Psoas muscle (tissue), 8 donors: ENCODE measurements around the gene TMIGD1. TPM values are rescaled to one million over a fixed set of nuclear protein-coding genes. Genes with fewer than 3 reads are reported as not detected.

Experiments used
- ATAC-seq, 4 donors: fragments of 200-7000 bp; cut with Tn5 transposase; one replicate each; pipeline ENCODE4 v1.9.1; 2020; ENCODE audit warnings: moderate library complexity in 3 of 4, mild to moderate bottlenecking in 2 of 4
- DNase-seq, 2 donors: peaks; one replicate each; pipeline ENCODE4 v3.0.0-alpha.2; 2020
- H3K27ac ChIP-seq: fragments of 200-600 bp; one replicate; pipeline ENCODE4 v1.8.0; 2022
- H3K27me3 ChIP-seq, 3 donors: fragments of 200-600 bp in 1 of 3; one replicate each; pipeline versions ENCODE4 v1.6.1 to v1.8.0; 2013 to 2022; ENCODE audit warnings: low read length in 2 of 3, mild to moderate bottlenecking in 2 of 3, moderate library complexity in 1 of 3; ENCODE audit not compliant: insufficient read depth in 3 of 3
- H3K36me3 ChIP-seq, 2 donors: fragments of 200-600 bp in 1 of 2; one replicate each; pipeline versions ENCODE4 v1.6.1 to v1.8.0; 2013 to 2022; ENCODE audit warnings: low read depth in 1 of 2, mild to moderate bottlenecking in 1 of 2, moderate library complexity in 1 of 2; ENCODE audit not compliant: insufficient read depth in 1 of 2
- H3K4me1 ChIP-seq: fragments of 200-600 bp; one replicate; pipeline ENCODE4 v1.8.0; 2022
- H3K4me3 ChIP-seq: fragments of 200-600 bp; one replicate; pipeline ENCODE4 v1.8.0; 2022; ENCODE audit warnings: mild to moderate bottlenecking
- H3K9me3 ChIP-seq: fragments of 200-600 bp; one replicate; pipeline ENCODE4 v1.8.0; 2022
- CTCF ChIP-seq: fragments of 200-600 bp; IDR thresholded peaks from one replicate; pipeline ENCODE4 v1.8.0; 2022; ENCODE audit warnings: antibody characterized with exemption
- WGBS, 3 donors: extraction: QIAGEN DNeasy Blood & Tissue Kit; methylation state at CpG; one replicate each; pipeline versions ENCODE4 v1.1.6 to v1.1.7; 2013; 5-methylcytosine and 5-hydroxymethylcytosine counted together
- intact Hi-C, 2 donors: fragments of 100-400 bp; cut with DNase I; formaldehyde crosslinking; loops; one replicate each; pipeline versions ENCODE4 v1.11.0 to v1.14.2; 2022
- polyA plus RNA-seq, 3 donors: library from polyadenylated mRNA; stranded (reverse); fragments of 200-250 nt; gene quantifications; one replicate each; pipeline ENCODE4 v1.2.3, GENCODE V29; 2013
- total RNA-seq, 4 donors: library from RNA; stranded (reverse); fragmentation: NEBNext Ultra II Directional in 2 of 4; extraction: Animal tissue kit (Norgen Biotek cat#: 25700) in 2 of 4; gene quantifications; one replicate each; pipeline versions ENCODE4 v1.2.1 to v1.2.4, GENCODE V29; 2021 to 2023
- donor health status: healthy with polysubstance abuse.
- donor health status: DM: no; HTN: no; CAD: no; lungs with moderate emphysema.
- donor health status: Bipolar disorder and iron deficiency.
- donor health status: healthy.
- donor health status: DM: yes; HTN: yes; CAD: no.
- donor health status: DM: no; HTN: no; CAD: no.
- donor health status: DM: no; HTN: no; CAD: no.
- donor health status: DM: yes; HTN: yes; CAD: no.

Gene TMIGD1
- total and polyA plus RNA-seq, 7 donors: not detected

GRCh38 chr17:30314474-30314873 is 19.4 kb downstream of the TMIGD1 start:
- Histone ChIP-seq H3K27me3 (peaks cover 0 to 4% (median 0%) of the 10 kb centered on the region in 3 donors), H3K9me3 (no peaks in the 10 kb centered on the region), H3K4me1 (no peaks in the 10 kb centered on the region), H3K36me3 (no peaks in the 10 kb centered on the region), H3K27ac (no peak overlapping the region), H3K4me3 (no peak overlapping the region)
- TF ChIP-seq CTCF: no peak
- intact Hi-C loops: no loop called here
- DNase-seq (no peak), ATAC-seq (no peak)
- WGBS, 3 donors: 46 to 56% (median 52%) methylated on average over 1 of the region's 1 CpG

GRCh38 chr17:30312226-30312625 is 21.6 kb downstream of the TMIGD1 start:
- intact Hi-C loops: no loop called here
- Histone ChIP-seq H3K4me1 (no peaks in the 10 kb centered on the region), H3K4me3 (no peak overlapping the region), H3K27me3 (peaks cover 0 to 4% (median 0%) of the 10 kb centered on the region in 3 donors), H3K27ac (no peak overlapping the region), H3K9me3 (no peaks in the 10 kb centered on the region), H3K36me3 (no peaks in the 10 kb centered on the region)
- DNase-seq: no peak
- ATAC-seq: no peak
- 64 to 74% (median 67%) methylated on average over 2 of the region's 2 CpGs for WGBS, 3 donors
- no peak for TF ChIP-seq CTCF

GRCh38 chr17:30310562-30310961 is 23.3 kb downstream of the TMIGD1 start:
- DNase-seq (no peak), ATAC-seq (no peak)
- no peak overlapping the region for H3K27ac ChIP-seq
- TF ChIP-seq CTCF: no peak
- H3K4me1 ChIP-seq: no peaks in the 10 kb centered on the region
- 96 to 100% (median 97%) methylated on average over 2 of the region's 2 CpGs for WGBS, 3 donors
- no peaks in the 10 kb centered on the region for H3K36me3 ChIP-seq
- no peaks in the 10 kb centered on the region for H3K9me3 ChIP-seq
- intact Hi-C loops: no loop called here
- peaks cover 0 to 3% (median 0%) of the 10 kb centered on the region in 3 donors for H3K27me3 ChIP-seq
- no peak overlapping the region for H3K4me3 ChIP-seq

- DNase-seq: no peak
- H3K36me3 ChIP-seq: no peaks in the 10 kb centered on the region
- H3K9me3 ChIP-seq: no peaks in the 10 kb centered on the region
- no peak overlapping the region for H3K27ac ChIP-seq
- TF ChIP-seq CTCF: no peak
- WGBS, 3 donors: 86 to 91% (median 88%) methylated on average over 6 of the region's 6 CpGs
- intact Hi-C loops: no loop called here
- ATAC-seq: no peak
- H3K4me1 ChIP-seq: no peaks in the 10 kb centered on the region
- H3K27me3 ChIP-seq: no peaks in the 10 kb centered on the region
- no peak overlapping the region for H3K4me3 ChIP-seq
Observed at GRCh38 chr17:30309591-30309990, 24.3 kb downstream of the TMIGD1 start.

DNA sequence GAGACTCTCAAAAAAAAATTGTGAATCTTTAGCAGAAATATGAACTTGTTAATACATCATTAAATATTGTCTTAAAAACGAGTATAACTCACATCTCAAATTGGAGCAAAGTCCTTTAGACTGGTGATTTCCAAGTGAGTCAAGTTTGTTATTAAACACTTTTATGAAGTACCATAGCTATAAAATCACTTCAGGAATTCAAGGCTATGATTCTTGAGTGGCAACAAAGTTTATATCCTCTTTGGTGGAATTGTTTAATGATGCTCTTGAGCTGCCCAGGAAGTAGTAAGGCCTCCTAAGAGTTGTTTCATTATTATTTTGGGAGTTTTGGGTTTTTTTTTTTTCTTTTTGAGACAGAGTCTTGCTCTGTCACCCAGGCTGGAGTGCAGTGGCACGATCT is 25.5 kb downstream of the TMIGD1 start:
- intact Hi-C loops: no loop called here
- H3K9me3 ChIP-seq: no peaks in the 10 kb centered on the region
- WGBS, 3 donors: 73 to 80% (median 75%) methylated on average over 2 of the region's 2 CpGs
- TF ChIP-seq CTCF: no peak
- H3K4me3 ChIP-seq: no peak overlapping the region
- no peak overlapping the region for H3K27ac ChIP-seq
- DNase-seq: no peak
- no peaks in the 10 kb centered on the region for H3K4me1 ChIP-seq
- no peaks in the 10 kb centered on the region for H3K27me3 ChIP-seq
- ATAC-seq: no peak
- H3K36me3 ChIP-seq: no peaks in the 10 kb centered on the region
